ENCODE measurements around the gene MTRF1. TPM values are rescaled to one million over a fixed set of nuclear protein-coding genes. Genes with fewer than 3 reads are reported as not detected.

The MTRF1 gene
- total and polyA plus RNA-seq, 9 of the 15 experiments (the other 6 are each of a cell fraction or from before 2014, with no cell fraction given): 12.5 to 33.7 (median 20.1) TPM

- TF ChIP-seq ATF4 (CRISPR knock-in tag; IDR thresholded peaks at IDR 0.05): no peak
- TF ChIP-seq SAP30 (IDR thresholded peaks at IDR 0.05; ENCODE audit: borderline replicate concordance, insufficient read depth, low read depth, low read length, poor library complexity, severe bottlenecking): no peak
- TF ChIP-seq, protein P1, sequence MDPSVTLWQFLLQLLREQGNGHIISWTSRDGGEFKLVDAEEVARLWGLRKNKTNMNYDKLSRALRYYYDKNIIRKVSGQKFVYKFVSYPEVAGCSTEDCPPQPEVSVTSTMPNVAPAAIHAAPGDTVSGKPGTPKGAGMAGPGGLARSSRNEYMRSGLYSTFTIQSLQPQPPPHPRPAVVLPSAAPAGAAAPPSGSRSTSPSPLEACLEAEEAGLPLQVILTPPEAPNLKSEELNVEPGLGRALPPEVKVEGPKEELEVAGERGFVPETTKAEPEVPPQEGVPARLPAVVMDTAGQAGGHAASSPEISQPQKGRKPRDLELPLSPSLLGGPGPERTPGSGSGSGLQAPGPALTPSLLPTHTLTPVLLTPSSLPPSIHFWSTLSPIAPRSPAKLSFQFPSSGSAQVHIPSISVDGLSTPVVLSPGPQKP (CRISPR knock-in tag; IDR thresholded peaks at IDR 0.05): no peak
- no peak for TF ChIP-seq ZNF740 (CRISPR knock-in tag; IDR thresholded peaks at IDR 0.05)
- no peak for TF ChIP-seq ZNF740 (tag; IDR thresholded peaks at IDR 0.05)
- TF ChIP-seq, protein P2, sequence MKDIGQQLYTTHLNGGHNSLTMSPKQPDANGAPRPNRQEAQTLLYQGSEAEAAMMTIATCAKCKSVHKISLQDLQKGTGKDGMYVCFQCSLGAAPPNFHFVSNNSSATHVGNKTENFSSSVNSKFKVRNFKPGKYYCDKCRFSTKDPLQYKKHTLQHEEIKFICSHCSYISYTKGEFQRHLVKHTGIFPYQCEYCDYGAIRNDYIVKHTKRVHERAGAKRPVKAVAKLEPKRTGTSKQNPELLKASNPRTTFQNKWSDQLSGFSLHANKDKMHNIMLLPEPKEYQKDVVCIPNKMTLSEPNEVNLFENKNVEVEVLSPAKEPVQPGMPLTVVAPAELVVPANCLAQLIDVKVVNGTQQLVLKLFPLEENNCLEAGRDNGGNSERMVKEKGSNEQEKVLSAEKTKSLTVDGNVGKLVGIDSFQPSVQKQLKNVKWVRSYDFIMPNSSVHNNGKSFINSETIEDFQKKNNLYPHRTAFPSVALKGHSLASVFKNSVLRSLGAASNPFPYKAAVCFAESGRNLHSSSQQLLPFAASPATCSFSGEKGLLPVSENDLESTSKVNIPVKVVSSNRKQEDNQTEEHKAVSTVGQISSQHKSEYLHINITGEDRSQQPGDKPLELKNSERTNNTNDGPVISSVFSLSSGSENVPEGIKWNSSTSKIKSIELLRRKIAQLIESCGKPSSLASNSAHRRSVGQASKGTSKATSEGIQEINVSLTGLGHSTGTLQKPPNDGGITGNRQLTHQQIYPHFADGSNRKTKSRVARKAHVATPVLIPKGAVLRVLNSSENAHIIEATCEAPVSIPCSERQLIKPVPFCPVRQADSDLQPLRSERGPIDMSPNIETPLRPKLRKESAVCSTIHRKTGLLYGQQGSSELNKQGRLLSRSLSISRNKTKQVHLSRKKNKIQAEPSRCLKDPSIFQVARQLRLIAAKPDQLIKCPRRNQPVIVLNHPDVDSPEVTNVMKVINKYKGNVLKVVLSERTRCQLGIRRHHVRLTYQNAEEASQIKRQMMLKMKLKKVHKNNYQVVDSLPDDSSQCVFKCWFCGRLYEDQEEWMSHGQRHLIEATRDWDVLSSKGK (CRISPR knock-in tag; IDR thresholded peaks at IDR 0.05): no peak
- no peak for TF ChIP-seq HMBOX1 (IDR thresholded peaks at IDR 0.05)
- TF ChIP-seq ZNF384 (IDR thresholded peaks at IDR 0.05; ENCODE audit: low read depth, low read length): no peak
- no peak for TF ChIP-seq ZNF551 (CRISPR knock-in tag; IDR thresholded peaks at IDR 0.05)
- TF ChIP-seq MEF2D (tag; conservative IDR thresholded peaks at IDR 0.05; ENCODE audit: low read depth): no peak
- TF ChIP-seq TAF9B (IDR thresholded peaks at IDR 0.05; ENCODE audit: partially characterized antibody): no peak
- no peak for TF ChIP-seq PRMT5 (CRISPR knock-in tag; IDR thresholded peaks at IDR 0.05)
- TF ChIP-seq HDGF (IDR thresholded peaks at IDR 0.05): no peak
- peak; percentile 57; the same call in 1 of the 2 replicates for TF ChIP-seq ATF7 (IDR thresholded peaks at IDR 0.05)
- no peak for TF ChIP-seq TAF15 (IDR thresholded peaks at IDR 0.05; ENCODE audit: low read depth, low read length)
- peak; percentile 57; the same call in 1 of the 2 replicates for TF ChIP-seq DPF2 (IDR thresholded peaks at IDR 0.05)
- TF ChIP-seq SETDB1 (IDR thresholded peaks at IDR 0.05; ENCODE audit: low read length): no peak
These were observed 69.2 kb downstream of the MTRF1 start, which contains the start of gene KBTBD7 (continued) for GRCh38 chr13:41193919-41194824.
